Measurements from ENCODE around the gene AFF3.

- no peak for TF ChIP-seq CTCF (IDR thresholded peaks at IDR 0.05)
- no peak for TF ChIP-seq ZFX (IDR thresholded peaks at IDR 0.05; ENCODE audit: borderline replicate concordance)
Measured at GRCh38 chr2:100059638-100060037, 82.8 kb downstream of the AFF3 start.

Measured in 22Rv1 (cell line).